Panc1 (cell line): ENCODE results near the gene ARSI.

ENCODE experiments used
- POLR2AphosphoS5 ChIP-seq: IDR thresholded peaks from 2 replicates; pipeline ENCODE4 v1.6.1; 2012; ENCODE audit warnings: mild to moderate bottlenecking, low read depth, low read length, moderate library complexity
- REST ChIP-seq, 2 experiments: IDR thresholded peaks; 2 replicates each; pipeline ENCODE4 v1.6.1; 2011 to 2012; ENCODE audit warnings: low read depth in 2 of 2, control low read depth in 1 of 2, low read length in 1 of 2, mild to moderate bottlenecking in 1 of 2, moderate library complexity in 1 of 2; ENCODE audit not compliant: insufficient read depth in 1 of 2
- TCF7L2 ChIP-seq: IDR thresholded peaks from 2 replicates; pipeline ENCODE4 v1.6.1; 2011; ENCODE audit warnings: mild to moderate bottlenecking, low read depth, low read length, inconsistent platforms

- no peak for TF ChIP-seq POLR2AphosphoS5
- no peak for TF ChIP-seq REST (IDR thresholded peaks at IDR 0.05; ENCODE audit: insufficient read depth in 1 of 2, low read depth in 2 of 2, low read length in 1 of 2)
- no peak for TF ChIP-seq TCF7L2
Measured at GRCh38 chr5:150323092-150323491, 20.4 kb upstream of the ARSI start.
